Osteocyte (in vitro differentiated cells): Measurements from ENCODE around the gene PRSS33. TPM values are rescaled to one million over a fixed set of nuclear protein-coding genes. Genes with fewer than 3 reads are reported as not detected.

Experiments used
- DNase-seq: peaks from one replicate; pipeline ENCODE4 v3.0.0; 2021; ENCODE audit warnings: mixed read lengths; ENCODE audit not compliant: unreplicated experiment; ENCODE audit errors: extremely low spot score
- H3K27ac Mint-ChIP-seq: one replicate; pipeline ENCODE4 v1.8.0; 2021; ENCODE audit warnings: mild to moderate bottlenecking, mixed read lengths; ENCODE audit not compliant: unreplicated experiment
- H3K27me3 Mint-ChIP-seq: one replicate; pipeline ENCODE4 v1.8.0; 2021; ENCODE audit warnings: mixed read lengths; ENCODE audit not compliant: unreplicated experiment
- H3K36me3 Mint-ChIP-seq: one replicate; pipeline ENCODE4 v1.8.0; 2021; ENCODE audit warnings: mixed read lengths; ENCODE audit not compliant: unreplicated experiment
- H3K4me1 Mint-ChIP-seq: one replicate; pipeline ENCODE4 v1.8.0; 2021; ENCODE audit warnings: mixed read lengths; ENCODE audit not compliant: unreplicated experiment
- H3K4me3 Mint-ChIP-seq: one replicate; pipeline ENCODE4 v1.8.0; 2021; ENCODE audit warnings: mild to moderate bottlenecking, moderate library complexity, mixed read lengths; ENCODE audit not compliant: unreplicated experiment
- H3K9me3 Mint-ChIP-seq: one replicate; pipeline ENCODE4 v1.8.0; 2021; ENCODE audit warnings: mixed read lengths; ENCODE audit not compliant: unreplicated experiment
- total RNA-seq: library from RNA; stranded (reverse); gene quantifications from 2 replicates; pipeline ENCODE4 v1.2.1, GENCODE V29; 2021
- TF ChIP-seq, protein P1 (sequence below): fragments of 200-600 bp; sonication (generic); IDR thresholded peaks from 2 replicates; pipeline ENCODE4 v1.5.0; 2021; ENCODE audit warnings: antibody characterized with exemption, mild to moderate bottlenecking, moderate library complexity

PRSS33 gene
- total RNA-seq, 1 donor from 2014 or later, result not detected

DNA sequence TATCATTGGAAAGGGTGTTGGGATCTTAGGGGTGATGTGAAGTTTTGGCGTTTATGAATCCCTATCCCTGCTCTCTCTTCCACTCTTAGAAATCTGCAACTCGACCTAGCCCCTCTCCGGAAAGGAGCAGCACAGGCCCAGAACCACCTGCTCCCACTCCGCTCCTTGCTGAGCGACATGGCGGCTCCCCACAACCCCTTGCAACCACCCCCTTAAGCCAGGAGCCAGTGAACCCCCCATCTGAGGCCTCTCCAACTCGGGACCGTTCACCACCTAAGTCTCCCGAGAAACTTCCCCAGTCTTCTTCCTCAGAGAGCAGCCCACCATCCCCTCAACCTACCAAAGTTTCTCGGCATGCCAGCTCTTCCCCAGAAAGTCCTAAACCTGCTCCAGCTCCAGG lies 25.9 kb downstream of the PRSS33 start:
- H3K9me3 Mint-ChIP-seq, result no peaks in the 10 kb centered on the region
- no peak overlapping the region for H3K27ac Mint-ChIP-seq
- peaks cover 90% of the 10 kb centered on the region for H3K36me3 Mint-ChIP-seq
- H3K4me3 Mint-ChIP-seq, result no peak overlapping the region
- no peaks in the 10 kb centered on the region for H3K27me3 Mint-ChIP-seq
- H3K4me1 Mint-ChIP-seq, result peaks cover 11% of the 10 kb centered on the region
- DNase-seq, result no peak
- TF ChIP-seq, protein P1, sequence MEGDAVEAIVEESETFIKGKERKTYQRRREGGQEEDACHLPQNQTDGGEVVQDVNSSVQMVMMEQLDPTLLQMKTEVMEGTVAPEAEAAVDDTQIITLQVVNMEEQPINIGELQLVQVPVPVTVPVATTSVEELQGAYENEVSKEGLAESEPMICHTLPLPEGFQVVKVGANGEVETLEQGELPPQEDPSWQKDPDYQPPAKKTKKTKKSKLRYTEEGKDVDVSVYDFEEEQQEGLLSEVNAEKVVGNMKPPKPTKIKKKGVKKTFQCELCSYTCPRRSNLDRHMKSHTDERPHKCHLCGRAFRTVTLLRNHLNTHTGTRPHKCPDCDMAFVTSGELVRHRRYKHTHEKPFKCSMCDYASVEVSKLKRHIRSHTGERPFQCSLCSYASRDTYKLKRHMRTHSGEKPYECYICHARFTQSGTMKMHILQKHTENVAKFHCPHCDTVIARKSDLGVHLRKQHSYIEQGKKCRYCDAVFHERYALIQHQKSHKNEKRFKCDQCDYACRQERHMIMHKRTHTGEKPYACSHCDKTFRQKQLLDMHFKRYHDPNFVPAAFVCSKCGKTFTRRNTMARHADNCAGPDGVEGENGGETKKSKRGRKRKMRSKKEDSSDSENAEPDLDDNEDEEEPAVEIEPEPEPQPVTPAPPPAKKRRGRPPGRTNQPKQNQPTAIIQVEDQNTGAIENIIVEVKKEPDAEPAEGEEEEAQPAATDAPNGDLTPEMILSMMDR, result no peak

DNA sequence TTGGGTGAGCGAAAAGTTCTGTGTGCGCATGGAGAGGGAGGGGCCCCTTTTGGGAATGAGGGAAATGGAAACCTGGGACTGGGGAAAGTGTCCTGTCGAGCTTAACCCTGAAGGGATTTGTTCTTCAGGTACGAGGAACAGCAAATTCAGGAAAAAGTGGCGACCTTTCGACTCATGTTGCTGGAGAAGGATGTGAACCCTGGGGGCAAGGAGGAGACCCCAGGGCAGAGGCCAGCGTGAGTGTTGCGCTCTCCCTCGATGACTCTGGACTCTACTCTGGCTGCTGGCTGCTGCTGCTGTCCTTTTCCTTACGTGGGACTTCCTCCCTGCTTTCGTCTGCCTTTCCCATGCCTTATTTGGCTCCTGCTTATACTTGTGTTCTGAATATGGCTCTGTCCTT lies 30.0 kb downstream of the PRSS33 start:
- TF ChIP-seq, protein P1, result no peak
- Mint-ChIP-seq H3K36me3 (peaks cover 56% of the 10 kb centered on the region), H3K4me1 (peaks cover 35% of the 10 kb centered on the region), H3K27me3 (no peaks in the 10 kb centered on the region), H3K27ac (no peak overlapping the region), H3K4me3 (no peak overlapping the region), H3K9me3 (no peaks in the 10 kb centered on the region)
- DNase-seq, result no peak

DNA sequence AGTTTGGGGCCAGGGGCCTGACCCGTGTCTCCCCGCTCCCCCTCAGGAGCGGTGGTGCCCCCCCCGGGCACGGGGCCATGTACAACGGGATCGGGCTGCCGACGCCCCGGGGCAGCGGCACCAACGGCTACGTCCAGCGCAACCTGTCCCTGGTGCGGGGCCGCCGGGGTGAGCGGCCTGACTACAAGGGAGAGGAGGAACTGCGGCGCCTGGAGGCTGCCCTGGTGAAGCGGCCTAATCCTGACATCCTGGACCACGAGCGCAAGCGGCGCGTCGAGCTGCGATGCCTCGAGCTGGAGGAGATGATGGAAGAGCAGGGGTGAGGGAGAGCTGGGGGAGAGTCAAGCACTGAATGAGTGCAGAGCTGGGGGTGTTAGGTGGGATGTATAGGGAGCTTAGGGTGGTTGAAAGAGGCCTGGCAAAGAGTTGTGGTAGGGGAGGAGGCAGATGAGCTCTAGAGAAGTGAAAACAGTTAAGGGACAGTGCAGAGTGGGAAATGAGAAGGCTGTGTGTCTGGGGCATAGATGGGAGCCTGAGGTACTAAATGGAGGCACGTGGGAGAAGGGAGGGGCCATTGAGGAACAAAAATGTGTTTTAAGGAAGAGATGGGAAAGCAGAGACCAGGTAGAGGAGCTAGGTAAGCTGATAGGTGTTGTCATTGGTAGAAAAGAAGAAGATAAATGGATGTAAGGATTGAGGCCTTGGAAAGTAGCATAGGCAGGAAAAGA lies 30.9 kb downstream of the PRSS33 start:
- DNase-seq, result no peak
- Mint-ChIP-seq H3K4me1 (peaks cover 39% of the 10 kb centered on the region), H3K9me3 (no peaks in the 10 kb centered on the region), H3K4me3 (no peak overlapping the region), H3K27me3 (no peaks in the 10 kb centered on the region), H3K36me3 (peaks cover 47% of the 10 kb centered on the region), H3K27ac (no peak overlapping the region)
- TF ChIP-seq, protein P1, result no peak

DNA sequence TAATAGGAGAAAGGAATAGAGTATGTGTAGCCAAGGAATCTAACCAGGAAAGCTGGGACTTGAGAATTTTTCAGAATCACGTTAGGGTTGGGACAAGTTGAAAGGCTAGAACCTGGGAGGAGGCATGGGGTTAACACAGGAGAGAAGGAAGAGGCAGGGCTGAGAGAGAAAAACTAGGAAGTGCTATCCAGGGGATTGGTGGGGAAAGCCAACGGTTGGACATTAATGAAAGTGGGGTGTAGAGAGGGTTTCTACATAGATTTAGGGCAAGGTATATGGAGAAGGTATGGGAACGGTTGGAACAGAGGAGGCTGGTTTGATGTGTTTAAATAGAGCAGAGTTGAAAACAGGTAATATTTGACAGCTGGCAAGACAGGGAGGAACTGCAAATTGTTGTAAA lies 32.2 kb downstream of the PRSS33 start:
- peak overlapping the region; percentile 87 for H3K4me3 Mint-ChIP-seq
- DNase-seq, result no peak
- peaks cover 35% of the 10 kb centered on the region for H3K36me3 Mint-ChIP-seq
- H3K27ac Mint-ChIP-seq, result peak overlapping the region; percentile 50
- no peaks in the 10 kb centered on the region for H3K27me3 Mint-ChIP-seq
- TF ChIP-seq, protein P1, result no peak
- H3K4me1 Mint-ChIP-seq, result peaks cover 49% of the 10 kb centered on the region
- H3K9me3 Mint-ChIP-seq, result no peaks in the 10 kb centered on the region

DNA sequence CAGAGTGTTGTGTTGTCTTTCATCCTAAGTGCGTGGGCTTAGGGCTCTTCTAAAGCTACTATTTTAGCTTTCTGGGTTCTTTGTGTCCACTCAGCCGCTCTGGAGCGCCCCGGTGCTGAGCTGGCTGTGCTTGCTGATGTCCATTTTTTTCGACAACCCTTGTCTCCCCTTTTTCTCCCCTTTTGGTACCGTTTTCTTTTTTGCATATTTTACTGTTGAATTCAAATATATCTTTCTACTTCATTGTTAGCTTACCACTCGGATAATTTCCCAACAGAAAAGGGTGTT lies 33.7 kb downstream of the PRSS33 start:
- Mint-ChIP-seq H3K4me1 (peaks cover 49% of the 10 kb centered on the region), H3K27me3 (no peaks in the 10 kb centered on the region), H3K9me3 (no peaks in the 10 kb centered on the region), H3K27ac (peak overlapping the region; percentile 86), H3K4me3 (peak overlapping the region; percentile 87), H3K36me3 (peaks cover 20% of the 10 kb centered on the region)
- DNase-seq, result no peak
- TF ChIP-seq, protein P1, result no peak
